GM18867 (cell line): ENCODE measurements around the gene CNTN2.

Experiments
- ATAC-seq: cut with Tn5 transposase; IDR thresholded peaks from one replicate; pipeline ENCODE4 v1.9.1; 2021; ENCODE audit warnings: mild to moderate bottlenecking, moderate library complexity; ENCODE audit not compliant: unreplicated experiment

Gene CNTN2

GRCh38 chr1:205042911-205043806, at the start of gene CNTN2:
TSS of gene CNTN2 (plus strand) at chr1:205043212. CDS start at chr1:205053186, 9,974 bp downstream.
- no peak for ATAC-seq

- no peak for ATAC-seq
Measured at GRCh38 chr1:204994086-204994862, 48.7 kb upstream of the CNTN2 start.

- ATAC-seq = no peak
Measured at GRCh38 chr1:204996981-204997380, 46.0 kb upstream of the CNTN2 start.

GRCh38 chr1:204997591-204998355, 45.2 kb upstream of the CNTN2 start:
- no peak for ATAC-seq

GRCh38 chr1:205001162-205001561, 41.9 kb upstream of the CNTN2 start:
- no peak for ATAC-seq

GRCh38 chr1:205002705-205003104, 40.3 kb upstream of the CNTN2 start:
- no peak for ATAC-seq

GRCh38 chr1:205003358-205004131, 39.5 kb upstream of the CNTN2 start:
- no peak for ATAC-seq

GRCh38 chr1:205004351-205004750, 38.7 kb upstream of the CNTN2 start:
- no peak for ATAC-seq

GRCh38 chr1:205008896-205009295, 34.1 kb upstream of the CNTN2 start:
- no peak for ATAC-seq

GRCh38 chr1:205009670-205010069, 33.3 kb upstream of the CNTN2 start:
- no peak for ATAC-seq

GRCh38 chr1:205012391-205013140, 30.4 kb upstream of the CNTN2 start:
- ATAC-seq = no peak

- no peak for ATAC-seq
Measured at GRCh38 chr1:205013683-205014367, 29.2 kb upstream of the CNTN2 start.

- no peak for ATAC-seq
Measured at GRCh38 chr1:205014783-205015182, 28.2 kb upstream of the CNTN2 start.

- ATAC-seq = no peak
Measured at GRCh38 chr1:205015241-205015640, 27.8 kb upstream of the CNTN2 start.

GRCh38 chr1:205016075-205016474, 26.9 kb upstream of the CNTN2 start:
- ATAC-seq = no peak

- no peak for ATAC-seq
Measured at GRCh38 chr1:205016584-205016983, 26.4 kb upstream of the CNTN2 start.

GRCh38 chr1:205017001-205017400, 26.0 kb upstream of the CNTN2 start:
- ATAC-seq = no peak

GRCh38 chr1:205017766-205018165, 25.2 kb upstream of the CNTN2 start:
- ATAC-seq = no peak

- no peak for ATAC-seq
Measured at GRCh38 chr1:205018381-205018780, 24.6 kb upstream of the CNTN2 start.
